HG02588 (cell line): Measurements from ENCODE around the gene MAST2.

Experiments used
- ATAC-seq: cut with Tn5 transposase; IDR thresholded peaks from one replicate; pipeline ENCODE4 v1.9.1; 2021; ENCODE audit warnings: mild to moderate bottlenecking, moderate library complexity; ENCODE audit not compliant: unreplicated experiment

Gene MAST2

GRCh38 chr1:45974541-45975269 lies 171.3 kb downstream of the MAST2 start:
- no peak for ATAC-seq

GRCh38 chr1:45976623-45977022 lies 173.2 kb downstream of the MAST2 start:
- ATAC-seq, result no peak

- no peak for ATAC-seq
Measured at GRCh38 chr1:45979074-45979777, 175.8 kb downstream of the MAST2 start.

- no peak for ATAC-seq
Measured at GRCh38 chr1:45979778-45980176, 176.4 kb downstream of the MAST2 start.

- no peak for ATAC-seq
Measured at GRCh38 chr1:45982359-45982758, 178.9 kb downstream of the MAST2 start.

GRCh38 chr1:45983967-45984366 lies 180.6 kb downstream of the MAST2 start:
- no peak for ATAC-seq

GRCh38 chr1:45987204-45987603 lies 183.8 kb downstream of the MAST2 start:
- ATAC-seq, result no peak

- ATAC-seq, result no peak
Measured at GRCh38 chr1:45989249-45989648, 185.8 kb downstream of the MAST2 start.

GRCh38 chr1:45994423-45994822 lies 191.0 kb downstream of the MAST2 start:
- no peak for ATAC-seq

GRCh38 chr1:45995298-45995697 lies 191.9 kb downstream of the MAST2 start:
- no peak for ATAC-seq

- ATAC-seq, result no peak
Measured at GRCh38 chr1:45998020-45998617, 194.7 kb downstream of the MAST2 start.

- ATAC-seq, result no peak
Measured at GRCh38 chr1:45999507-45999906, 196.1 kb downstream of the MAST2 start.

GRCh38 chr1:46001081-46001785 lies 197.8 kb downstream of the MAST2 start:
- no peak for ATAC-seq

GRCh38 chr1:46002551-46003150 lies 199.2 kb downstream of the MAST2 start:
- no peak for ATAC-seq

- ATAC-seq, result no peak
Measured at GRCh38 chr1:46003315-46003714, 199.9 kb downstream of the MAST2 start.

GRCh38 chr1:46004492-46004891 lies 201.1 kb downstream of the MAST2 start:
- ATAC-seq, result no peak

GRCh38 chr1:46005594-46005993 lies 202.2 kb downstream of the MAST2 start:
- ATAC-seq, result no peak

- ATAC-seq, result no peak
Measured at GRCh38 chr1:46008585-46008984, 205.2 kb downstream of the MAST2 start.

- no peak for ATAC-seq
Measured at GRCh38 chr1:46010611-46011010, 207.2 kb downstream of the MAST2 start.

GRCh38 chr1:46011121-46011695 lies 207.8 kb downstream of the MAST2 start:
- no peak for ATAC-seq

- ATAC-seq, result no peak
Measured at GRCh38 chr1:46012236-46012635, 208.8 kb downstream of the MAST2 start.
